ENCODE measurements around the gene CGN. TPM values are rescaled to one million over a fixed set of nuclear protein-coding genes. Genes with fewer than 3 reads are reported as not detected.

Gene CGN
- total and polyA plus RNA-seq, 2 of the 13 experiments (the other 11 are each of a cell fraction or from before 2014, with no cell fraction given): 0.75 to 0.81 TPM

GRCh38 chr1:151474745-151475144 lies 36.4 kb upstream of the CGN start:
- Histone ChIP-seq H3K9ac (ENCODE audit: insufficient read depth, low read depth, low read length) (no peak overlapping the region), H3K4me1 (ENCODE audit: insufficient read depth, low read length) (peaks cover 20% of the 10 kb centered on the region), H2AFZ (ENCODE audit: low read length) (no peak overlapping the region), H3K9me3 (ENCODE audit: low read length) (no peaks in the 10 kb centered on the region), H3K4me2 (ENCODE audit: low read depth, low read length) (no peak overlapping the region), H3K36me3 (replicated peaks in 1 of 2; ENCODE audit: control insufficient read depth in 1 of 2, insufficient read depth in 2 of 2, low read length in 2 of 2) (no peaks in the 10 kb centered on the region), H3K27ac (ENCODE audit: extremely low read length, insufficient read depth, low read length) (no peak overlapping the region), H3K27me3 (ENCODE audit: control insufficient read depth in 1 of 2, insufficient read depth in 2 of 2, low read length in 2 of 2) (no peaks in the 10 kb centered on the region; a peak in 1 of 5 replicates), H3K4me3 (replicated peaks in 1 of 3; ENCODE audit: insufficient read depth in 1 of 3, low read depth in 2 of 3, low read length in 3 of 3) (no peak overlapping the region), H3K79me2 (ENCODE audit: insufficient read depth, low read length) (no peaks in the 10 kb centered on the region), H4K20me1 (ENCODE audit: insufficient read depth, low read length) (no peaks in the 10 kb centered on the region)
- ChIA-PET POLR2A (interaction anchor here (0.9 to 5.0 kb wide), 3 partner anchors 15 to 65 kb away, joined by 3 to 19 read pairs (median 4); partner anchors contain the start of genes POGZ and TUFT1), CTCF (ENCODE audit: low intra/inter-chr PET ratio, low total read pairs) (no interaction called here)
- no peak for TF ChIP-seq ZNF503 (CRISPR knock-in tag; IDR thresholded peaks at IDR 0.05)
- TF ChIP-seq TCF7 (IDR thresholded peaks at IDR 0.05; ENCODE audit: low read depth): no peak
- no peak for TF ChIP-seq ELF1 (CRISPR knock-in tag; IDR thresholded peaks at IDR 0.05)
- TF ChIP-seq ZFP41 (CRISPR knock-in tag; IDR thresholded peaks at IDR 0.05; ENCODE audit: borderline replicate concordance): no peak
- TF ChIP-seq JUNB (CRISPR knock-in tag; IDR thresholded peaks at IDR 0.05; ENCODE audit: borderline replicate concordance): no peak
- TF ChIP-seq BRD4 (CRISPR knock-in tag; IDR thresholded peaks at IDR 0.05): no peak
- no peak for TF ChIP-seq MAFF (IDR thresholded peaks at IDR 0.05; ENCODE audit: low read depth, low read length)
- TF ChIP-seq EP300 (IDR thresholded peaks at IDR 0.05; ENCODE audit: low read depth in 2 of 2, low read length in 2 of 2): no peak
- TF ChIP-seq EP300 (CRISPR knock-in tag; IDR thresholded peaks at IDR 0.05; ENCODE audit: borderline replicate concordance): no peak
- TF ChIP-seq JARID2 (CRISPR knock-in tag; IDR thresholded peaks at IDR 0.05; ENCODE audit: insufficient replicate concordance): no peak
- no peak for TF ChIP-seq ZNF292 (CRISPR knock-in tag; IDR thresholded peaks at IDR 0.05; ENCODE audit: borderline replicate concordance, low read depth)
- TF ChIP-seq YY1 (IDR thresholded peaks at IDR 0.05; ENCODE audit: insufficient read depth, insufficient replicate concordance, low read depth, low read length): no peak
- TF ChIP-seq ZNF264 (CRISPR knock-in tag; IDR thresholded peaks at IDR 0.05): no peak
- no peak for TF ChIP-seq ZXDC (CRISPR knock-in tag; IDR thresholded peaks at IDR 0.05)
- no peak for TF ChIP-seq AKNA (CRISPR knock-in tag; IDR thresholded peaks at IDR 0.05; ENCODE audit: borderline replicate concordance)
- intact Hi-C loops (cut with micrococcal nuclease; ENCODE audit: unreplicated experiment) (no loop called here), in situ Hi-C loops (cut with HindIII; ENCODE audit: extremely low pct_ligation_motif_present, low pct_unique_long_range_greater_than_20kb) (no loop called here)
- no peak for DNase-seq (ENCODE audit: low spot score)
- no TSS peak for BruUV-seq (replicated peaks)
- 18% methylated on average over 3 of the region's 3 CpGs for WGBS (ENCODE audit: low lambda C conversion rate)
- FAIRE-seq: no peak
- no peak for ATAC-seq
